H1 (cell line): ENCODE measurements around the gene RAP2B.

Experiments used
- CBX5 ChIP-seq: fragments of 300-800, 300-1000 bp; sonication (generic); IDR thresholded peaks from 2 replicates; pipeline ENCODE4 v1.7.1; 2016; ENCODE audit warnings: antibody characterized with exemption, low read length, low read depth
- CEBPB ChIP-seq: IDR thresholded peaks from 2 replicates; pipeline ENCODE4 v1.6.1; 2012; ENCODE audit warnings: low read depth, low read length
- CREB1 ChIP-seq: IDR thresholded peaks from 2 replicates; pipeline ENCODE4 v1.6.1; 2012; ENCODE audit warnings: inconsistent platforms
- CTCF ChIP-seq, 3 experiments: IDR thresholded peaks; 1 replicate in 2 of 3; 2 replicates in 1 of 3; pipeline versions ENCODE4 v1.5.1 to v1.6.1; 2011; ENCODE audit warnings: low read length in 3 of 3, mild to moderate bottlenecking in 3 of 3, inconsistent platforms in 2 of 3, low read depth in 1 of 3, moderate library complexity in 1 of 3; ENCODE audit not compliant: insufficient read depth in 1 of 3; ENCODE audit errors: control extremely low read depth in 1 of 3
- EGR1 ChIP-seq: IDR thresholded peaks from 2 replicates; pipeline ENCODE4 v1.6.1; 2011; ENCODE audit warnings: low read depth, low read length, borderline replicate concordance
- EP300 ChIP-seq, 2 experiments: IDR thresholded peaks; 1 replicate in 1 of 2; 2 replicates in 1 of 2; pipeline ENCODE4 v1.6.1; 2011 to 2012; ENCODE audit warnings: low read depth in 2 of 2, low read length in 2 of 2, mild to moderate bottlenecking in 2 of 2, borderline replicate concordance in 1 of 2, inconsistent platforms in 1 of 2, moderate library complexity in 1 of 2
- EZH2 ChIP-seq: fragments of 200-600 bp; sonication (generic); IDR thresholded peaks from 2 replicates; pipeline ENCODE4 v1.7.1; 2012; ENCODE audit warnings: low read depth, mild to moderate bottlenecking, moderate library complexity, low read length, inconsistent platforms; ENCODE audit not compliant: severe bottlenecking
- GTF2F1 ChIP-seq: IDR thresholded peaks from 2 replicates; pipeline ENCODE4 v1.6.1; 2012; ENCODE audit warnings: low read depth, low read length, improper control_type of control experiment, borderline replicate concordance
- NRF1 ChIP-seq: IDR thresholded peaks from 2 replicates; pipeline ENCODE4 v1.6.1; 2011; ENCODE audit warnings: mild to moderate bottlenecking, low read depth, low read length, improper control_type of control experiment
- POLR2A ChIP-seq, 2 experiments: IDR thresholded peaks; 1 replicate in 1 of 2; 2 replicates in 1 of 2; pipeline ENCODE4 v1.6.1; 2011; ENCODE audit warnings: low read depth in 2 of 2, low read length in 2 of 2, mild to moderate bottlenecking in 2 of 2; ENCODE audit errors: control extremely low read depth in 1 of 2
- POLR2AphosphoS5 ChIP-seq: IDR thresholded peaks from 2 replicates; pipeline ENCODE4 v1.6.1; 2011; ENCODE audit warnings: low read depth, low read length
- SIN3A ChIP-seq, 2 experiments: IDR thresholded peaks in 1 of 2; conservative IDR thresholded peaks in 1 of 2; 2 replicates each; pipeline ENCODE4 v1.6.1; 2011 to 2012; ENCODE audit warnings: low read length in 2 of 2, improper control_type of control experiment in 1 of 2, low read depth in 1 of 2, mild to moderate bottlenecking in 1 of 2

DNA sequence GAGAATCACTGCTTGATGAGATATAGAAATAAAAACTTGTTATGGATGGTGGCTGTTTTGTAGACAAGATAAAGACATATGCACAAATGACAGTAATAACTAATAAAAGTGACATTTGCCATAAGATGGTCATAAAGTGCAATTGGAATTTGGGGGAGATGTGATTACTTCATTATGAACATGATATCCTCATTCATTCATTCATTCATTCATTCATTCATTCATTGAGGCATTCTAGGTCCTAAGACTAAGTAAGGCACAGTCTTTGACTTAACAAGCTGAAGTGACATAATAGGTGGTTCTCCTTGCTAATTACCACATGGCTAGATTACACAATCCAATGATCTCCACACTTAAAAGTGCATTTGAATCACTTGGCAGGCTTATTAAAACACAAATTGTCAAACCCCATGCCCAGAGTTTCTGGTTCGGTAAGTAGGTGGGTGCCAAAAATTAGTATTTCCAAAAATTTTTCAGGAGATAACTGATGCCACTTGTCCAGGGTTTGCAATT is 18.9 kb downstream of the RAP2B start:
- TF ChIP-seq CREB1 (no peak), EP300 (IDR thresholded peaks at IDR 0.05; ENCODE audit: borderline replicate concordance in 1 of 2, low read depth in 2 of 2, low read length in 2 of 2) (no peak), NRF1 (no peak), EGR1 (no peak), POLR2AphosphoS5 (no peak), SIN3A (conservative IDR thresholded peaks at IDR 0.05 in 1 of 2, IDR thresholded peaks at IDR 0.05 in 1 of 2; ENCODE audit: low read depth in 1 of 2, low read length in 2 of 2) (no peak), CEBPB (no peak), CTCF (IDR thresholded peaks at IDR 0.05; ENCODE audit: control extremely low read depth in 1 of 3, insufficient read depth in 1 of 3, low read depth in 1 of 3, low read length in 3 of 3) (no peak), POLR2A (IDR thresholded peaks at IDR 0.05; ENCODE audit: control extremely low read depth in 1 of 2, low read depth in 2 of 2, low read length in 2 of 2) (no peak), GTF2F1 (no peak), CBX5 (no peak), EZH2 (no peak)
